ENCODE results near the gene FBXL15.

The FBXL15 gene

GRCh38 chr10:102411341-102412255 is 9.0 kb upstream of the FBXL15 start:
- DNase-seq: no peak

- DNase-seq: no peak
Measured at GRCh38 chr10:102412293-102412692, 8.3 kb upstream of the FBXL15 start.

GRCh38 chr10:102413053-102413705 is 7.5 kb upstream of the FBXL15 start:
- DNase-seq: no peak

GRCh38 chr10:102413806-102414561 is 6.7 kb upstream of the FBXL15 start:
- DNase-seq: no peak

GRCh38 chr10:102414749-102415148 is 5.9 kb upstream of the FBXL15 start:
- DNase-seq: no peak

GRCh38 chr10:102416283-102416682 is 4.4 kb upstream of the FBXL15 start:
- DNase-seq: no peak

GRCh38 chr10:102416695-102417094 is 3.9 kb upstream of the FBXL15 start:
- DNase-seq: no peak

GRCh38 chr10:102418622-102419268 is 1.9 kb upstream of the FBXL15 start, which contains the start of gene PSD:
Gene PSD (minus strand): TSS chr10:102418785. CDS start chr10:102417038, 1,747 bp downstream.
- no peak for DNase-seq

- peak; percentile 23 for DNase-seq
Measured at GRCh38 chr10:102419269-102420180, 1.1 kb upstream of the FBXL15 start.

GRCh38 chr10:102420181-102420713 is 389 bp upstream of the FBXL15 start:
- no peak for DNase-seq

- DNase-seq: no peak
Measured at GRCh38 chr10:102421507-102421756, 796 bp downstream of the FBXL15 start.

GRCh38 chr10:102421757-102422512 is 1.3 kb downstream of the FBXL15 start:
- DNase-seq: no peak

- DNase-seq: peak; percentile 53
Measured at GRCh38 chr10:102422545-102423129, 2.0 kb downstream of the FBXL15 start.

GRCh38 chr10:102423372-102423968 is 2.8 kb downstream of the FBXL15 start:
- DNase-seq: no peak

GRCh38 chr10:102424145-102424544 is 3.5 kb downstream of the FBXL15 start:
- no peak for DNase-seq

GRCh38 chr10:102424916-102425315 is 4.3 kb downstream of the FBXL15 start:
- no peak for DNase-seq

GRCh38 chr10:102425444-102425843 is 4.8 kb downstream of the FBXL15 start:
- DNase-seq: no peak

GRCh38 chr10:102426803-102427287 is 6.2 kb downstream of the FBXL15 start:
- DNase-seq: peak; percentile 38

GRCh38 chr10:102429468-102429867 is 8.8 kb downstream of the FBXL15 start:
- DNase-seq: no peak

All from fibroblast of upper back skin (primary cell).